Fibroblast of pulmonary artery (primary cell): Measurements from ENCODE around the gene CCDC194.
A peak's percentile ranks its signal among the peaks of the same experiment; 100 is the strongest.

ENCODE experiments used
- DNase-seq: peaks from one replicate; pipeline ENCODE4 v3.0.0-alpha.2; 2010; ENCODE audit warnings: low read depth
- H3K4me3 ChIP-seq: replicated peaks from 2 replicates; pipeline ENCODE4 v1.5.1; 2011; ENCODE audit warnings: low read depth, mild to moderate bottlenecking, control low read depth, low read length, moderate library complexity
- TF ChIP-seq, protein P1 (sequence below): IDR thresholded peaks from 2 replicates; pipeline ENCODE4 v1.5.1; 2011; ENCODE audit warnings: mild to moderate bottlenecking, control low read depth, low read length, inconsistent platforms; ENCODE audit errors: missing control alignments

CCDC194 gene

DNA sequence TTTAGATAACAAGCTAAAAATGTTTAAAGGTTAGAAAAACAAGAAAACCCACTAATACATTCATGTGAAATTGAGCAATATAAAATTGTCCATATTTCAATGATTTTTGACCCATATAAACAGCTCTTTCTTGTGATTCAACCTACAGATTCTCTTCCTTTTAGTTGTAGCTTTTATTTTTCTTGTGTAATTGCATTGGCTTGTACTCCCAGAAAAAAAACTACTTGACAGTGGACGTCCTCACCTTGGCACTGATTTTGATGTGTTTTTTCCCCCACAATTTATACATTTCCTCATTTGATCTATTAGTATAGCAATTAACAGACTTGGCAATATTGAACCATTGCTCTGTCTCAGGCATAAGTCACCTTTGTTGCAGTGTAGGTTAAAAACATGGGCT, 4.7 kb downstream of the CCDC194 start:
- no peak for DNase-seq
- no peak overlapping the region for H3K4me3 ChIP-seq
- TF ChIP-seq, protein P1, sequence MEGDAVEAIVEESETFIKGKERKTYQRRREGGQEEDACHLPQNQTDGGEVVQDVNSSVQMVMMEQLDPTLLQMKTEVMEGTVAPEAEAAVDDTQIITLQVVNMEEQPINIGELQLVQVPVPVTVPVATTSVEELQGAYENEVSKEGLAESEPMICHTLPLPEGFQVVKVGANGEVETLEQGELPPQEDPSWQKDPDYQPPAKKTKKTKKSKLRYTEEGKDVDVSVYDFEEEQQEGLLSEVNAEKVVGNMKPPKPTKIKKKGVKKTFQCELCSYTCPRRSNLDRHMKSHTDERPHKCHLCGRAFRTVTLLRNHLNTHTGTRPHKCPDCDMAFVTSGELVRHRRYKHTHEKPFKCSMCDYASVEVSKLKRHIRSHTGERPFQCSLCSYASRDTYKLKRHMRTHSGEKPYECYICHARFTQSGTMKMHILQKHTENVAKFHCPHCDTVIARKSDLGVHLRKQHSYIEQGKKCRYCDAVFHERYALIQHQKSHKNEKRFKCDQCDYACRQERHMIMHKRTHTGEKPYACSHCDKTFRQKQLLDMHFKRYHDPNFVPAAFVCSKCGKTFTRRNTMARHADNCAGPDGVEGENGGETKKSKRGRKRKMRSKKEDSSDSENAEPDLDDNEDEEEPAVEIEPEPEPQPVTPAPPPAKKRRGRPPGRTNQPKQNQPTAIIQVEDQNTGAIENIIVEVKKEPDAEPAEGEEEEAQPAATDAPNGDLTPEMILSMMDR, result no peak

DNA sequence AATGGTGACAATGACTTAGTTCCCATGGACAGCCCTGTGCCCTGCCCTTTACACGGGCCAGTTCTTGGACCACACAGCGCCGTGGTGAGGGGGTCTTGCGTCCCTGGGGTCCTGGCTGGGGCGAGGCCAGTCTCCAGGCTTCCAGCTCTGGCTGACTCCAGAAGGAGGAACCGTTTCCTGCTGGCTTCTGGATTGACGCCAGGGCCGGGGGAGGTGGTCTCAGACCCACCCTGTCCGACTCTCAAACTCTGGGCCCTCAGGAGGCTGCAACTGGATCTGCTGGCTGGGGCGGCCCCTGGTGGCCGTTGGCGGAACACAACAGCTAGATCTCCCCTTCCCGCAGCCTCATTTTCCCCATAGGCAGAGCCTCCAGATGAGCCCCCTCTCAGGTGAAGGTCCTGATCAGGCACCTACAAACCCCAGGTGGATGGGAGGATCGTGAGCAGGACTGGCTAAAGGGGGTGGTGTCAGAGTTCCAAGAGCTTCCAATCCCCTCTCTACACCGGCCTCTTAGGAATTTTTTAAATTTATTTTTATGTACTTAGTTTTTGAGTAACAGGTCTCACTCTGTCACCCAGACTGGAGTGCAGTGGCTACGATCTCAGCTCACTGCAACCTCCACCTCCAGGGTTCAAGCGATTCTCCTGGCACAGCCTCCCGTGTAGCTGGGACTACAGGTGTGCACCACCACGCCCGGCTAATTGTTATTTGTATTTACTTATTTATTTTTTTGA, 8.0 kb downstream of the CCDC194 start:
- no peak overlapping the region for H3K4me3 ChIP-seq
- peak; percentile 69 for DNase-seq
- TF ChIP-seq, protein P1, result peak; percentile 92

DNA sequence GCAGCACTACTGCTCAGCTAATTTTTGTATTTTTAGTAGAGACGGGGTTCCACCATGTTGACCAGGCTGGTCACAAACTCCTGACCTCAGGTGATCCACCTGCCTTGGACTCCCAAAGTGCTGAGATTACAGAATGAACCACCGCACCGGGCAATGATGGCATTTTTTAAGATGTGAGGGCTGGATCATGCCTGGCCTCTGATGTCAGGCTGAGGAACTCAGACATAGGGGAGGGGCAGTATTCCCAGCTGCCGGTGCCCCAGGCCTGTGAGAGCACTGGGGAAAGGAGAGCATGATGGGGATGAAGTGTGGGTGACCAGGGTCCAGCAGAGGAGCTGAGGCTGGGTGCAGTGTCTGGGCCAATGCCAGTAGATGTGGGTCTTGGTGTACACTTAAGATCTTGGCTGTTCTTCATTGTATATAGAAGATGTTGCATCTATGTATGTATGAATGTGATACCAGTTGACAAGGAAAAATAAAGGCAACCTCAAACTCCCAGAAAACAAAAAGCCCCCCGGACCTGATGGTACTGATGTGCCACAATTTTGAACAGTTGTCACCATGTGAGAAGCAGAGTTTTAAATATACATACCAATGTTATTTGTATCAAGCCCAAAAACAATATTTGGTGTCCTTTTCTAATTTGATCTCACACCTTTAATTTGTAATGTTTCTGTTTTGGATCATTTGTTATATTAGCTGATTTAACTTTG, 13.4 kb downstream of the CCDC194 start:
- TF ChIP-seq, protein P1, result no peak
- no peak overlapping the region for H3K4me3 ChIP-seq
- no peak for DNase-seq

DNA sequence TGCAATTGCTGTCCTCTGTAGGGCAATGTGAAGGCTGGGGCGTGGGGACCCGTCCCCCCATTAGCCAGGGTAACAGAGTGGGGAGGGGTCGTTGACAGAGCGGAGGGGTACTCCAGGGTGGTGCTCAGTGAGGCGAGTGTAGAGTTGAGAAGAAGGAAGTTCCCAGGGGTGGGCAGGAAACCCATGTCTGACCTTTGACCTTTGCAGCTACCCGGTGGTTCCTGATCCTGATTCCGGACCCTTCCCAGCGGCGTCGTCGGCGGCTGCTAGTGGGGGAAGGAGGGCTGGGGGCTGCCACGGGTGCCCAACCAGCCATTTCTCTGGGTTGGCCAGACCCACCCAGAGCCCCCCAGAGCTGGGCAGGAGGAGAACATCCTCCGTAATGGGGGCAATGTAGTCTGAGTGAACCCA, 14.8 kb downstream of the CCDC194 start:
- TF ChIP-seq, protein P1, result no peak
- H3K4me3 ChIP-seq, result no peak overlapping the region
- no peak for DNase-seq

DNA sequence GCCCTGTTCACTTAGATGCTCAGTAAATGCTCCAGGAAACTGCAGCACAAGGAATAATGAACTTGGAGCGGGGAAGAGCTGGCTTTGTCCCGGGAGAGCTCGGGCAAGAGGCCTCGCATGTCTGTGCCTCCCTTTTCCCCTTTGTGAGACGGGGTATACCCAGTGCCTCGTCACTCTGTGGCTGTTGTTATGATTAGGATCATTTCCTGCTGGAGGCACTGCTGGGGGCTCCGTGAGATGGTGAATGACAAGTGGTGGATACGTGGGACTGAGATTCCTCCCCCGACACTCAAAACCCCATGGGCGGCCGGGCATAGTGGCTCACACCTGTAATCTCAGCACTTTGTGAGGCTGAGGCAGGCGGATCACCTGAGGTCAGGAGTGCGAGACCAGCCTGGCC, 15.7 kb downstream of the CCDC194 start:
- TF ChIP-seq, protein P1, result no peak
- no peak overlapping the region for H3K4me3 ChIP-seq
- no peak for DNase-seq

DNA sequence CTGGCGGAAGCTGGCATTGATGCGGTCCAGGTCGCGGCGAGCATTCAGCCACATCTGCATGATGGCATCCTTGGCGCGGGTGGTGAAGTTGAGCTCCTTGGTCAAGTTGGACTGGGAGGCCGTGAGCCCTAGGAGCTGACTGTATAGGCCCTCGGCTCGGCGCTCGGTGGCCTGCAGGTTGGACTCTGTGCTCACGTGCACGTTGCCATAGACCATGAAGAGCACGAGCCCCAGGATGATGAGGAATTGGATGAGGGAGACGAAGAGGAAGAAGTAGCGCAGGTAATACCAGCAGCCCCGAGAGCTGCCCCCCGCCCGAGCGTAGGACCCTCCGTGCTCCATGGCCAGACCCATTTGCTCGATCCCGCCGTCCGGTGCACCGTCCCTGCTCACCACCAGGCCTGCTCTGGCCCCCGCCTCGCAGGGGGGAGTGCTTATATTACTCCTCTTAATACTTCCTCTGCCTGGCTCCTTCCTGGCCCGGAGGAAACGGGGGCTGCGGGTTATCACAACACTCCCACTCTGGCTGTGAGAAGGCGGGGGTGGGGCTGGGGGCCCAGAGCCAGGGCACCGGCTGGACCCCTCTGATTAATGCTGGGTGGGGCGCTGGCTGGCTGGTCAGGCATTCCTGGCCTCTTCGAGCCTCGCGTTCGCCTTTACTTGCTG, 16.9 kb downstream of the CCDC194 start, which contains the start of gene PLVAP:
Gene PLVAP, minus strand, starts transcription at position 408 of the 666 bp plus-strand sequence. Its CDS starts 54 bp downstream, at position 354.
- no peak within 1 kb of the TSS for H3K4me3 ChIP-seq
- DNase-seq, result no peak
- TF ChIP-seq, protein P1, result no peak
